Ectodermal cell (in vitro differentiated cells): ENCODE data around the gene AP3S2.

ENCODE experiments used
- H3K27ac ChIP-seq: 2 replicates; pipeline ENCODE4 v1.7.0; 2013; ENCODE audit warnings: mild to moderate bottlenecking, low read depth, low read length; ENCODE audit not compliant: insufficient read depth, poor library complexity, severe bottlenecking
- H3K27me3 ChIP-seq: 2 replicates; pipeline ENCODE4 v1.7.0; 2013; ENCODE audit warnings: mild to moderate bottlenecking, low read length; ENCODE audit not compliant: insufficient read depth, control insufficient read depth, poor library complexity, severe bottlenecking
- H3K36me3 ChIP-seq: one replicate; pipeline ENCODE4 v1.7.0; 2013; ENCODE audit warnings: low read length; ENCODE audit not compliant: control insufficient read depth, insufficient read depth
- H3K4me1 ChIP-seq: one replicate; pipeline ENCODE4 v1.7.0; 2013; ENCODE audit warnings: low read length; ENCODE audit not compliant: control insufficient read depth, insufficient read depth
- H3K4me3 ChIP-seq: 2 replicates; pipeline ENCODE4 v1.7.0; 2013; ENCODE audit warnings: low read depth, low read length, control low read depth; ENCODE audit not compliant: insufficient read depth
- H3K9me3 ChIP-seq: 2 replicates; pipeline ENCODE4 v1.7.0; 2013; ENCODE audit warnings: mild to moderate bottlenecking, low read length, moderate library complexity; ENCODE audit not compliant: control insufficient read depth
- WGBS, 2 experiments: methylation state at CpG; one replicate each; pipeline ENCODE4 v1.1.7; 2013; ENCODE audit warnings: missing lambda C conversion rate in 2 of 2; 5-methylcytosine and 5-hydroxymethylcytosine counted together

Gene AP3S2

GRCh38 chr15:89801471-89802195 is 92.2 kb downstream of the AP3S2 start:
- Histone ChIP-seq H3K36me3 (no peaks in the 10 kb centered on the region), H3K9me3 (no peaks in the 10 kb centered on the region)

GRCh38 chr15:89799918-89800498 is 93.8 kb downstream of the AP3S2 start:
- H3K27me3 ChIP-seq = no peaks in the 10 kb centered on the region
- peaks cover 6% of the 10 kb centered on the region for H3K4me1 ChIP-seq
- no peaks in the 10 kb centered on the region for H3K36me3 ChIP-seq
- H3K9me3 ChIP-seq = no peaks in the 10 kb centered on the region
- no peak overlapping the region for H3K4me3 ChIP-seq
- WGBS, 2 experiments = 92 to 95% methylated on average over 2 of the region's 2 CpGs
- H3K27ac ChIP-seq = no peak overlapping the region

More at GRCh38 chr15:89801471-89802195, 92.2 kb downstream of the AP3S2 start:
- 93 to 94% methylated on average over 21 of the region's 21 CpGs for WGBS, 2 experiments
- peaks cover 6% of the 10 kb centered on the region for H3K4me1 ChIP-seq
- H3K4me3 ChIP-seq = no peak overlapping the region
- H3K27ac ChIP-seq = no peak overlapping the region
- H3K27me3 ChIP-seq = no peaks in the 10 kb centered on the region

- Histone ChIP-seq H3K27me3 (no peaks in the 10 kb centered on the region), H3K36me3 (no peaks in the 10 kb centered on the region), H3K4me1 (peaks cover 6% of the 10 kb centered on the region), H3K4me3 (no peak overlapping the region), H3K27ac (no peak overlapping the region), H3K9me3 (no peaks in the 10 kb centered on the region)
- whole genome bisulfite sequencing, 2 experiments = 89% methylated on average over 19 to 20 of the region's 20 CpGs
Measured at GRCh38 chr15:89799011-89799911, 94.5 kb downstream of the AP3S2 start.

- WGBS, 2 experiments = 89 to 95% methylated on average over 4 of the region's 4 CpGs
- no peaks in the 10 kb centered on the region for H3K27me3 ChIP-seq
- no peaks in the 10 kb centered on the region for H3K9me3 ChIP-seq
- H3K4me3 ChIP-seq = no peak overlapping the region
- no peak overlapping the region for H3K27ac ChIP-seq
- H3K36me3 ChIP-seq = no peaks in the 10 kb centered on the region
- peaks cover 3% of the 10 kb centered on the region for H3K4me1 ChIP-seq
Measured at GRCh38 chr15:89797678-89798201, 96.1 kb downstream of the AP3S2 start.

DNA sequence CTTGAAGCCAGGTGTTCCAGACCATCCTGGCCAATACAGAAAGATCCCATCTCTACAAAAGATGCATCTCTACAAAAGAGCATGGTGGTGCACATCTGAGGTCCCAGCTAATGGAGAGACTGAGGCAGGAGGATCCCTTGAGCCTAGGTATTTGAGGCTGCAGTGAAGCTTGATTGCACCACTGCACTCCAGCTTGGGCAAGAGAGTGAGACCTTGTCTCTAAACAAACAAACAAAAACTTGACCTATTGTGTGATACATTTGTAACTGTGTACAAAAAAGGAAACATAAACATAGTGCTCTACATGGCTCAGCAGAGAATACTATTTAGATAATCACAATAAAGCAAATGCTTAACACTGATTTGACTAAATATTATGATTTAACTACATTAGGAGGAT is 97.8 kb downstream of the AP3S2 start:
- Histone ChIP-seq H3K4me1 (no peaks in the 10 kb centered on the region), H3K9me3 (no peaks in the 10 kb centered on the region), H3K4me3 (no peak overlapping the region), H3K36me3 (no peaks in the 10 kb centered on the region), H3K27me3 (no peaks in the 10 kb centered on the region), H3K27ac (no peak overlapping the region)

GRCh38 chr15:89794627-89795241 is 99.1 kb downstream of the AP3S2 start:
- 82 to 93% methylated on average over 5 of the region's 5 CpGs for WGBS, 2 experiments
- Histone ChIP-seq H3K4me1 (no peaks in the 10 kb centered on the region), H3K4me3 (no peak overlapping the region), H3K27ac (no peak overlapping the region), H3K36me3 (no peaks in the 10 kb centered on the region), H3K27me3 (no peaks in the 10 kb centered on the region), H3K9me3 (no peaks in the 10 kb centered on the region)

DNA sequence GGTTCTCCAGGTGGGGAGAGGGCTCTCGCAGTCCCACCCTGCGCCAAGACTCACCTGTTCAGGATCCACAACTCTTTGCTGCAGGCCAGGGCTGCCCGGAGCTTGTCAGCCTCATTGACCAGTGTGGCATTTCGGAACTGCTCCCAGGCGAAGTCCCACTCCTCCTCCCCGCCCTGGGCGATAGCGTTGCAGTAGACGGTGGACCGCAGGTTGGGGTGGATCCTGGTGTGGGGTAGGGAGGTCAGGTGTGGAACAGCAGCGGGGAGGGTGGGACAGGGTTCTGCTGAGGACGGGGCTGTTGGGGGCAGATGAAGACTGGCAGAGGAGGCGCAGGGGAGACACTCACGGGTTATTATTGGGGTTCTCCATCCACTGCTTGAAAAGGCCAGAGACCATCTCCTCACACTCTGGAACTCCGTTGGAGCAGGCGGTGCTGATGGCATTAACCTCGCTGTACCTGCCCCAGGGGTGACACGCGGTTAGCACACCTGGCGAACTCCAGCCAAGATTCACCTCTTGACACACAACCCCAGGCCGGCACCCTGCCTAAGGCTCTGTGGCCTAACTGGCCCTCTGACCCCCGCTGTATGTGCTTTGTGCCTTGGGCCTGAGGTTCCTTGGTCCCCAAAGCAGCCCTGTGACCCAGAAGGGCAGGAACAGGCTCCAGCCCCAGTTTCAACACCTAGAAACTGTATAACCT is 101.5 kb downstream of the AP3S2 start:
- no peaks in the 10 kb centered on the region for H3K9me3 ChIP-seq
- H3K27me3 ChIP-seq = no peaks in the 10 kb centered on the region
- H3K4me1 ChIP-seq = no peaks in the 10 kb centered on the region
- H3K36me3 ChIP-seq = no peaks in the 10 kb centered on the region
- H3K4me3 ChIP-seq = no peak overlapping the region
- no peak overlapping the region for H3K27ac ChIP-seq
- WGBS, 2 experiments = 95 to 96% methylated on average over 22 of the region's 22 CpGs

DNA sequence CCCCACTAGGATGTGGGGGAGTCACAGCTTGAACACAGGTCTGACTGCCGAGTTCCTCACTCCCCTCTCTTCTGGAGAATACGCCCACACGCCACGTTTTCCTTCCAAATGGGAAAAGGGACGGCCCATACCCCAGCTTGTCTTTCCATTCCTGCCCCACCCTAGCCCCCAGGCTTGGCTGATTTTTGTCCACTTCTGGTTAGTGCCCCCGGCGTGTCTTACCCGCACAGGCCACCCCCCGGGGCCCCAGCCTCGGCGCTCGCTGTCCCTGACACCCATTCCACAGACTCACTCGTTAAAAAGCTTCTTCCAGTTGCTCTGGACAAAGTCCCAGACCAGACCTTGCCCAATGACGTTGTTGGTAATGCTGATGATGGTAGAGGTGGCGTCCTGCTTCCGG is 103.1 kb downstream of the AP3S2 start:
- Histone ChIP-seq H3K27me3 (no peaks in the 10 kb centered on the region), H3K9me3 (no peaks in the 10 kb centered on the region), H3K36me3 (no peaks in the 10 kb centered on the region), H3K4me3 (no peak overlapping the region), H3K4me1 (no peaks in the 10 kb centered on the region), H3K27ac (no peak overlapping the region)
- 91% methylated on average over 16 of the region's 16 CpGs for WGBS, 2 experiments

DNA sequence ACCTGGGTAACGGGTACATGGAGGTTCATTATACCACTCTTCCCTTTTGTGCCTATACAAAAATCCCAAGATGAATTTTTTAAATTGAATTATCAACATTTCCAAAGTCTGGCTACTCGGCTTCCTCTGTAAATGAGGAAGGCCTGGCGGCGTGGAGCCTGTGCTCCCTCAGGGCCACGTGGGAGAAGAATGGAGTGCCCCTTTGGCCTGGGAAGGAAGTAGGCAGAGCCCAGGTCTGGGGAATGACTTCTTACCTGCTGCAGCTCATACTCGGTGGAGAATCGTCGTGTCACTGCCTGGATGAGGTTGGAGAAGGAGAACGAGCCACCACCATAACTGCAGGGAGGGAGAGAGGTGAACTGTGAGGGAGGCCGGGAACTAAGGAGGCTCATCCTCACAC is 103.6 kb downstream of the AP3S2 start:
- H3K9me3 ChIP-seq = no peaks in the 10 kb centered on the region
- H3K4me1 ChIP-seq = no peaks in the 10 kb centered on the region
- no peak overlapping the region for H3K27ac ChIP-seq
- no peaks in the 10 kb centered on the region for H3K36me3 ChIP-seq
- H3K4me3 ChIP-seq = no peak overlapping the region
- H3K27me3 ChIP-seq = no peaks in the 10 kb centered on the region
- WGBS, 2 experiments = 88 to 91% methylated on average over 10 of the region's 10 CpGs
